GM23338 (cell line): ENCODE measurements around the gene CLPTM1L. TPM values are rescaled to one million over a fixed set of nuclear protein-coding genes. Genes with fewer than 3 reads are reported as not detected.

Experiments
- ATAC-seq: fragments of 200-7000 bp; cut with Tn5 transposase; 3 replicates; pipeline ENCODE4 v1.9.1; 2020
- DNase-seq: peaks from one replicate; pipeline ENCODE4 v3.0.0-alpha.2; 2015; ENCODE audit warnings: low spot score
- H2AFZ ChIP-seq: fragments of 200-600 bp; sonication (generic); 2 replicates; pipeline ENCODE4 v1.8.0; 2016; ENCODE audit warnings: antibody characterized with exemption, mild to moderate bottlenecking, moderate library complexity
- H3F3A ChIP-seq: fragments of 200-600 bp; sonication (generic); replicated peaks from 2 replicates; pipeline ENCODE4 v1.8.0; 2017; ENCODE audit warnings: antibody characterized with exemption, mixed run types, low read depth
- H3K27ac ChIP-seq: fragments of 200-600 bp; sonication (generic); 2 replicates; pipeline ENCODE4 v1.6.1; 2016; ENCODE audit warnings: low read depth
- H3K27me3 ChIP-seq: fragments of 200-600 bp; sonication (generic); 2 replicates; pipeline ENCODE4 v1.8.0; 2016; ENCODE audit warnings: mild to moderate bottlenecking, mixed run types, moderate library complexity; ENCODE audit not compliant: insufficient read depth
- H3K36me3 ChIP-seq: fragments of 200-600 bp; sonication (generic); 2 replicates; pipeline ENCODE4 v1.8.0; 2016; ENCODE audit warnings: mild to moderate bottlenecking; ENCODE audit not compliant: insufficient read depth
- H3K4me1 ChIP-seq: fragments of 200-600 bp; sonication (generic); 2 replicates; pipeline ENCODE4 v1.8.0; 2016; ENCODE audit warnings: mild to moderate bottlenecking, moderate library complexity; ENCODE audit not compliant: insufficient read depth
- H3K4me2 ChIP-seq: fragments of 200-600 bp; sonication (generic); 2 replicates; pipeline ENCODE4 v1.7.1; 2017; ENCODE audit warnings: mixed run types
- H3K4me3 ChIP-seq: fragments of 200-600 bp; sonication (generic); 2 replicates; pipeline ENCODE4 v1.6.1; 2016; ENCODE audit warnings: mixed run types
- H3K79me2 ChIP-seq: fragments of 200-600 bp; sonication (generic); replicated peaks from 2 replicates; pipeline ENCODE4 v1.8.0; 2017; ENCODE audit warnings: mild to moderate bottlenecking; ENCODE audit not compliant: insufficient read depth
- H3K9me2 ChIP-seq: fragments of 200-600 bp; sonication (generic); 2 replicates; pipeline ENCODE4 v1.8.0; 2017; ENCODE audit not compliant: insufficient read depth
- H4K20me1 ChIP-seq: fragments of 200-600 bp; sonication (generic); replicated peaks from 2 replicates; pipeline ENCODE4 v1.8.0; 2017; ENCODE audit warnings: mild to moderate bottlenecking; ENCODE audit not compliant: insufficient read depth
- H3K27ac Mint-ChIP-seq: 2 replicates; pipeline ENCODE4 v1.8.0; 2020; ENCODE audit warnings: inconsistent platforms, mild to moderate bottlenecking, moderate library complexity, mixed read lengths
- H3K27me3 Mint-ChIP-seq: 3 replicates; pipeline ENCODE4 v1.8.0; 2022; ENCODE audit warnings: low read depth, mild to moderate bottlenecking, moderate library complexity, mixed read lengths, inconsistent platforms; ENCODE audit not compliant: insufficient read depth, poor library complexity
- H3K36me3 Mint-ChIP-seq: 3 replicates; pipeline ENCODE4 v1.8.0; 2021; ENCODE audit warnings: low read depth, mild to moderate bottlenecking, inconsistent platforms, moderate library complexity, mixed read lengths
- H3K4me1 Mint-ChIP-seq: 3 replicates; pipeline ENCODE4 v1.8.0; 2020; ENCODE audit warnings: mild to moderate bottlenecking, inconsistent platforms, mixed read lengths
- H3K4me3 Mint-ChIP-seq: 3 replicates; pipeline ENCODE4 v1.8.0; 2021; ENCODE audit warnings: moderate library complexity, mild to moderate bottlenecking, inconsistent platforms, mixed read lengths
- H3K9me3 Mint-ChIP-seq: 3 replicates; pipeline ENCODE4 v1.8.0; 2020; ENCODE audit warnings: moderate library complexity, mild to moderate bottlenecking, inconsistent platforms, mixed read lengths
- CREB1 ChIP-seq: fragments of 250-450 bp; sonication (Bioruptor Pico); IDR thresholded peaks from 2 replicates; pipeline ENCODE4 v1.5.0; 2020; ENCODE audit warnings: low read depth, mild to moderate bottlenecking, moderate library complexity
- EZH2 ChIP-seq: fragments of 200-600 bp; sonication (generic); IDR thresholded peaks from one replicate; pipeline ENCODE4 v1.8.0; 2017; ENCODE audit warnings: antibody characterized with exemption, mild to moderate bottlenecking, low read depth; ENCODE audit not compliant: unreplicated experiment
- POLR2AphosphoS5 ChIP-seq: IDR thresholded peaks from 2 replicates; pipeline ENCODE4 v1.6.1; 2016; ENCODE audit warnings: antibody characterized with exemption, low read depth
- polyA plus RNA-seq: library from polyadenylated mRNA; unstranded; fragments of >200 nt; fragmentation: Nextera tagmentation; extraction: Ambion mirVana; gene quantifications from 2 replicates; pipeline ENCODE4 v1.2.1, GENCODE V29; 2016
- total RNA-seq: library from RNA; depleted of rRNA; stranded (reverse); fragments of >200 nt; shearing (Covaris generic); gene quantifications from 2 replicates; pipeline ENCODE4 v1.2.3, GENCODE V29; 2014
- TF ChIP-seq, protein P1 (sequence below): IDR thresholded peaks from one replicate; pipeline ENCODE4 v1.6.1; 2018; ENCODE audit warnings: antibody characterized with exemption; ENCODE audit not compliant: unreplicated experiment
- TF ChIP-seq, protein P2 (sequence below): fragments of 250-450 bp; sonication (Bioruptor Pico); IDR thresholded peaks from 2 replicates; pipeline ENCODE4 v1.5.0; 2020; ENCODE audit warnings: mild to moderate bottlenecking, moderate library complexity

CLPTM1L gene
- total and polyA plus RNA-seq, 2 experiments from 2014 or later = 39.9 to 110 TPM

GRCh38 chr5:1304033-1304432 lies 40.9 kb downstream of the CLPTM1L start (continued):
- no peak for TF ChIP-seq POLR2AphosphoS5
- no peak for TF ChIP-seq EZH2
- TF ChIP-seq CREB1 (CRISPR knock-in tag) = no peak

DNA sequence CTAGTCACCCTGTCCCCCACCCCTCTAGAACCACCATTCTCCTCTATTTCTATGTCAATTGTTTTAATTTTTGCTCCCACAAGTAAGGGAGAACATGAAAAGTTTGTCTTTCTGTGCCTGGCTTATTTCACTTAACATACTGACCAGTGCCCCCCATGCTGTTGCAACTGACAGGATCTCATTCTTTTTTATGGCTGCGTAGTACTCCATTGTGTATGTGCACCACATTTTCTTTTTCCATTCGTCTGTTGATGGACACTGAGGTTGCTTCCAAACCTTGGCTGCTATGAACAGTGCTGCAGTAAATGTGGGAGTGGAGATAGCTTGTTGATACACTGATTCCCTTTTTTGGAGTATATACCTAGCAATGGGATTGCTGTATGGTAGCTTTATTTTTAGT lies 42.6 kb downstream of the CLPTM1L start:
- Histone ChIP-seq H2AFZ (no peak overlapping the region), H3K79me2 (no peaks in the 10 kb centered on the region), H3F3A (no peaks in the 10 kb centered on the region), H3K27ac (no peak overlapping the region), H3K4me2 (no peak overlapping the region), H3K4me3 (no peak overlapping the region), H4K20me1 (no peaks in the 10 kb centered on the region), H3K36me3 (no peaks in the 10 kb centered on the region), H3K4me1 (no peaks in the 10 kb centered on the region), H3K9me2 (no peaks in the 10 kb centered on the region), H3K27me3 (no peaks in the 10 kb centered on the region)
- no peak overlapping the region for H3K4me3 Mint-ChIP-seq
- no peaks in the 10 kb centered on the region for H3K4me1 Mint-ChIP-seq
- no peaks in the 10 kb centered on the region for H3K36me3 Mint-ChIP-seq
- no peak overlapping the region for H3K27ac Mint-ChIP-seq
- TF ChIP-seq EZH2 = no peak
- no peak for TF ChIP-seq POLR2AphosphoS5
- TF ChIP-seq, protein P1, sequence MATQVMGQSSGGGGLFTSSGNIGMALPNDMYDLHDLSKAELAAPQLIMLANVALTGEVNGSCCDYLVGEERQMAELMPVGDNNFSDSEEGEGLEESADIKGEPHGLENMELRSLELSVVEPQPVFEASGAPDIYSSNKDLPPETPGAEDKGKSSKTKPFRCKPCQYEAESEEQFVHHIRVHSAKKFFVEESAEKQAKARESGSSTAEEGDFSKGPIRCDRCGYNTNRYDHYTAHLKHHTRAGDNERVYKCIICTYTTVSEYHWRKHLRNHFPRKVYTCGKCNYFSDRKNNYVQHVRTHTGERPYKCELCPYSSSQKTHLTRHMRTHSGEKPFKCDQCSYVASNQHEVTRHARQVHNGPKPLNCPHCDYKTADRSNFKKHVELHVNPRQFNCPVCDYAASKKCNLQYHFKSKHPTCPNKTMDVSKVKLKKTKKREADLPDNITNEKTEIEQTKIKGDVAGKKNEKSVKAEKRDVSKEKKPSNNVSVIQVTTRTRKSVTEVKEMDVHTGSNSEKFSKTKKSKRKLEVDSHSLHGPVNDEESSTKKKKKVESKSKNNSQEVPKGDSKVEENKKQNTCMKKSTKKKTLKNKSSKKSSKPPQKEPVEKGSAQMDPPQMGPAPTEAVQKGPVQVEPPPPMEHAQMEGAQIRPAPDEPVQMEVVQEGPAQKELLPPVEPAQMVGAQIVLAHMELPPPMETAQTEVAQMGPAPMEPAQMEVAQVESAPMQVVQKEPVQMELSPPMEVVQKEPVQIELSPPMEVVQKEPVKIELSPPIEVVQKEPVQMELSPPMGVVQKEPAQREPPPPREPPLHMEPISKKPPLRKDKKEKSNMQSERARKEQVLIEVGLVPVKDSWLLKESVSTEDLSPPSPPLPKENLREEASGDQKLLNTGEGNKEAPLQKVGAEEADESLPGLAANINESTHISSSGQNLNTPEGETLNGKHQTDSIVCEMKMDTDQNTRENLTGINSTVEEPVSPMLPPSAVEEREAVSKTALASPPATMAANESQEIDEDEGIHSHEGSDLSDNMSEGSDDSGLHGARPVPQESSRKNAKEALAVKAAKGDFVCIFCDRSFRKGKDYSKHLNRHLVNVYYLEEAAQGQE = no peak
- TF ChIP-seq, protein P2, sequence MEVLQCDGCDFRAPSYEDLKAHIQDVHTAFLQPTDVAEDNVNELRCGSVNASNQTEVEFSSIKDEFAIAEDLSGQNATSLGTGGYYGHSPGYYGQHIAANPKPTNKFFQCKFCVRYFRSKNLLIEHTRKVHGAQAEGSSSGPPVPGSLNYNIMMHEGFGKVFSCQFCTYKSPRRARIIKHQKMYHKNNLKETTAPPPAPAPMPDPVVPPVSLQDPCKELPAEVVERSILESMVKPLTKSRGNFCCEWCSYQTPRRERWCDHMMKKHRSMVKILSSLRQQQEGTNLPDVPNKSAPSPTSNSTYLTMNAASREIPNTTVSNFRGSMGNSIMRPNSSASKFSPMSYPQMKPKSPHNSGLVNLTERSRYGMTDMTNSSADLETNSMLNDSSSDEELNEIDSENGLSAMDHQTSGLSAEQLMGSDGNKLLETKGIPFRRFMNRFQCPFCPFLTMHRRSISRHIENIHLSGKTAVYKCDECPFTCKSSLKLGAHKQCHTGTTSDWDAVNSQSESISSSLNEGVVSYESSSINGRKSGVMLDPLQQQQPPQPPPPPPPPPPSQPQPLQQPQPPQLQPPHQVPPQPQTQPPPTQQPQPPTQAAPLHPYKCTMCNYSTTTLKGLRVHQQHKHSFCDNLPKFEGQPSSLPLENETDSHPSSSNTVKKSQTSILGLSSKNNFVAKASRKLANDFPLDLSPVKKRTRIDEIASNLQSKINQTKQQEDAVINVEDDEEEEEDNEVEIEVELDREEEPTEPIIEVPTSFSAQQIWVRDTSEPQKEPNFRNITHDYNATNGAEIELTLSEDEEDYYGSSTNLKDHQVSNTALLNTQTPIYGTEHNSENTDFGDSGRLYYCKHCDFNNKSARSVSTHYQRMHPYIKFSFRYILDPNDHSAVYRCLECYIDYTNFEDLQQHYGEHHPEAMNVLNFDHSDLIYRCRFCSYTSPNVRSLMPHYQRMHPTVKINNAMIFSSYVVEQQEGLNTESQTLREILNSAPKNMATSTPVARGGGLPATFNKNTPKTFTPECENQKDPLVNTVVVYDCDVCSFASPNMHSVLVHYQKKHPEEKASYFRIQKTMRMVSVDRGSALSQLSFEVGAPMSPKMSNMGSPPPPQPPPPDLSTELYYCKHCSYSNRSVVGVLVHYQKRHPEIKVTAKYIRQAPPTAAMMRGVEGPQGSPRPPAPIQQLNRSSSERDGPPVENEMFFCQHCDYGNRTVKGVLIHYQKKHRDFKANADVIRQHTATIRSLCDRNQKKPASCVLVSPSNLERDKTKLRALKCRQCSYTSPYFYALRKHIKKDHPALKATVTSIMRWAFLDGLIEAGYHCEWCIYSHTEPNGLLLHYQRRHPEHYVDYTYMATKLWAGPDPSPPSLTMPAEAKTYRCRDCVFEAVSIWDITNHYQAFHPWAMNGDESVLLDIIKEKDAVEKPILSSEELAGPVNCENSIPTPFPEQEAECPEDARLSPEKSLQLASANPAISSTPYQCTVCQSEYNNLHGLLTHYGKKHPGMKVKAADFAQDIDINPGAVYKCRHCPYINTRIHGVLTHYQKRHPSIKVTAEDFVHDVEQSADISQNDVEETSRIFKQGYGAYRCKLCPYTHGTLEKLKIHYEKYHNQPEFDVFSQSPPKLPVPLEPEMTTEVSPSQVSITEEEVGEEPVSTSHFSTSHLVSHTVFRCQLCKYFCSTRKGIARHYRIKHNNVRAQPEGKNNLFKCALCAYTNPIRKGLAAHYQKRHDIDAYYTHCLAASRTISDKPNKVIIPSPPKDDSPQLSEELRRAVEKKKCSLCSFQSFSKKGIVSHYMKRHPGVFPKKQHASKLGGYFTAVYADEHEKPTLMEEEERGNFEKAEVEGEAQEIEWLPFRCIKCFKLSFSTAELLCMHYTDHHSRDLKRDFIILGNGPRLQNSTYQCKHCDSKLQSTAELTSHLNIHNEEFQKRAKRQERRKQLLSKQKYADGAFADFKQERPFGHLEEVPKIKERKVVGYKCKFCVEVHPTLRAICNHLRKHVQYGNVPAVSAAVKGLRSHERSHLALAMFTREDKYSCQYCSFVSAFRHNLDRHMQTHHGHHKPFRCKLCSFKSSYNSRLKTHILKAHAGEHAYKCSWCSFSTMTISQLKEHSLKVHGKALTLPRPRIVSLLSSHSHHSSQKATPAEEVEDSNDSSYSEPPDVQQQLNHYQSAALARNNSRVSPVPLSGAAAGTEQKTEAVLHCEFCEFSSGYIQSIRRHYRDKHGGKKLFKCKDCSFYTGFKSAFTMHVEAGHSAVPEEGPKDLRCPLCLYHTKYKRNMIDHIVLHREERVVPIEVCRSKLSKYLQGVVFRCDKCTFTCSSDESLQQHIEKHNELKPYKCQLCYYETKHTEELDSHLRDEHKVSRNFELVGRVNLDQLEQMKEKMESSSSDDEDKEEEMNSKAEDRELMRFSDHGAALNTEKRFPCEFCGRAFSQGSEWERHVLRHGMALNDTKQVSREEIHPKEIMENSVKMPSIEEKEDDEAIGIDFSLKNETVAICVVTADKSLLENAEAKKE (CRISPR knock-in tag) = no peak
- no peak for ATAC-seq
- H3K27me3 Mint-ChIP-seq = peaks cover 6% of the 10 kb centered on the region
- no peak for DNase-seq
- H3K9me3 Mint-ChIP-seq = no peaks in the 10 kb centered on the region; the same call in 2 of the 3 replicates
